CD4-positive, alpha-beta T cell treated with Interleukin-12 subunit alpha and Interleukin-12 subunit beta, for 1 hour (primary cell): ENCODE measurements around the gene BTBD17.

Experiments
- DNase-seq: peaks from one replicate; pipeline ENCODE4 v3.0.0-alpha.2; 2020

BTBD17 gene

GRCh38 chr17:74332763-74333283, 28.8 kb downstream of the BTBD17 start:
- no peak for DNase-seq

- DNase-seq, result no peak
These were observed 29.5 kb downstream of the BTBD17 start for GRCh38 chr17:74332017-74332650.

- no peak for DNase-seq
These were observed 31.2 kb downstream of the BTBD17 start for GRCh38 chr17:74330446-74330845.

DNA sequence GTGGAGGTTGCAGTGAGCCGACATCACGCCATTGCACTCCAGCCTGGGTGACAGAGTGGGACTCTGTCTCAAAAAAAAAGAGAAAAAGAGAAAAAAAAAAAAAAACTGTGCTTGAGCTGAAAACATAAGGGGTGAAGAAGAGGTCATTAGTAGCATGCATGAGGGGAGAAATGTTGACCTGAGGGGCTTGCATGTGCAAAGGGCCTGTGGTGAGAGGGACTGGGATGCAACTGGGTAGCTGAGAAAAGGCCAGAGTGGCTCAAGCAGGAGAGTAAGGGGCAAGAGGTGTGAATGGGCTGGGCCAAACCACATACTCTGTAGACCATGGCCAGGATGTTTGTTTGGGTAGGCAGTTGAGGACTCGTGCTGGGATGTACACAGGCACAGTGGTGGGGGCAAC, 32.3 kb downstream of the BTBD17 start:
- DNase-seq, result no peak

- DNase-seq, result no peak
These were observed 33.2 kb downstream of the BTBD17 start for GRCh38 chr17:74328487-74328886.

DNA sequence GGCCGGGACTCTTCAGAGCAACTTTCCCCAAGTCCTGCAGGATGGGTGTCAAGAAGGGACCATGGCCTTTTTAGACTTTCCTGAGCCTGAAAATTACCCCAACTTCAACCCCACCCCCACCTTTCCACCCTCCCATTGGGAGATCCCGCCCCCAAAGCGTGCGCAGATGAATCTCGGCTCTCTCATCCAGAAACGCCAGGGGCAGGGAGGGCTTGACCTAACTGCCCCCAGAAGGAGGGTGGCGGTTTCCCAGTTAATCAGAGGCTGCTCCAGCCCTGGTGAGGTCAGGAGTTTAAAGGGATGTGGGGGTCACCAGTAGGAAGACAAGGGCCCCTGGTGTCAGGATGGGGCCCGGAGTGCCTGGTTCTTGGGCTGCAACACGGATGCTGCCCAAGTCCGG, 35.2 kb downstream of the BTBD17 start:
- DNase-seq, result no peak

GRCh38 chr17:74325743-74326379, 35.8 kb downstream of the BTBD17 start, which contains the start of gene KIF19:
KIF19 (plus strand) TSS chr17:74326226; CDS start chr17:74326350, 124 bp downstream.
- peak; percentile 69 for DNase-seq

GRCh38 chr17:74325376-74325742, 36.3 kb downstream of the BTBD17 start:
- peak; percentile 8 for DNase-seq

GRCh38 chr17:74324521-74324920, 37.1 kb downstream of the BTBD17 start:
- DNase-seq, result no peak

DNA sequence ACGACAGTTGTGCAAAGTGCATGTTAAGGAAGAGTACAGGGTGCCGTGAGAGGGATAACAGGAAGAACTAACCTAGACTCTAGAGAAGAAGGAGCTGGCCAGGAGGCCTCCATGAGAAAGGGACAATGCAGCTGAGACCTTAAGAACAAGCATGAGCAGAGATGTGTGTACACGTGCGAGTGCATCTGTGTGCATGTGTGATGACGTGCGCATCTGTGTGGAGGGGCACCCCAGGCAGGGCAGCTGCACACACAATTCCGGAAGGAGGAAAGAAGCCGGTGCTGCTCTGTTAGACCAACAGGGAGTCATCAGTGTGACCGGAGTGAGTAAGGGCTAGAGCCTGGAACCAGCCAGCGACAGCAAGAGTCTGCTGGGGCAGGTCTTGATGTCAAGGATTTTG, 43.3 kb downstream of the BTBD17 start:
- no peak for DNase-seq

DNA sequence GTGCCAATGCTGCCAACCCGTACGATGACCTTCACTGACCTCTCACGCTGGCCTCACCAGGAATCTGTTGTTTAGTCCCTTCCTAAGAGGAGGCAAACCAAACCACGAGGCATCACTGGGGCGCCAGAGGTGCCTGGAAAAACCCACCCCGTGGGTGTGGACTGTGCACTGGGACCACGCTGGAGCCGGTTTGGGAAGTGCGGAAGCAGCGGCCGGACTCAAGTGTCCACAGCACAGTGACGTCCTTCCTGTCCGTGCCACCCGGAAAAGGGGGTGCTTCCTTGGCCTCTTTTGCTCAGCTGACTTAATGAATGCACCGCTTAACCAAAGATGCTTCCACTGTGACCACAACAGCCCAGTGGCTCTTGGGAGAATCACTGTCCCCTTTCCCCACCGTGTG, 44.6 kb downstream of the BTBD17 start:
- no peak for DNase-seq

GRCh38 chr17:74316220-74316619, 45.4 kb downstream of the BTBD17 start:
- DNase-seq, result no peak

DNA sequence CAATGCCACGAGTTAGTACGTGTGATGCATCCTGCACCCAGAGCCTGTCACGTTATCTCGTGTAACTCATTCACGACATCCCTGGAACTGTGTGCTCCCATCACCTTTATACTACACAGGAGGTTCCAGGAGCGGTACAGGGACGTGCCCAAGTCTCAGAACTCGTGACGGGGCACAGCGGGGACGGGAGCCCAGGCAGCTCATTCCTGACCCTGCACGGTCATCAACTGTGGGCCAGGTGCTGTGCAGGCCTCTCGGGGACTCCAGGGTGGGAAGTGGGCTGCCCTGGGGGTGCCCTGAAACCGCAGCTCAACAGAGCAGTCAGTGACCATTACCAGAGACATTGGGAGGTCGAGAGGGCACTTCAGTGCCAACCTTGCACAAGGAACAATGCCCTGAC, 46.8 kb downstream of the BTBD17 start:
- no peak for DNase-seq

GRCh38 chr17:74309902-74310301, 51.8 kb downstream of the BTBD17 start:
- DNase-seq, result no peak

DNA sequence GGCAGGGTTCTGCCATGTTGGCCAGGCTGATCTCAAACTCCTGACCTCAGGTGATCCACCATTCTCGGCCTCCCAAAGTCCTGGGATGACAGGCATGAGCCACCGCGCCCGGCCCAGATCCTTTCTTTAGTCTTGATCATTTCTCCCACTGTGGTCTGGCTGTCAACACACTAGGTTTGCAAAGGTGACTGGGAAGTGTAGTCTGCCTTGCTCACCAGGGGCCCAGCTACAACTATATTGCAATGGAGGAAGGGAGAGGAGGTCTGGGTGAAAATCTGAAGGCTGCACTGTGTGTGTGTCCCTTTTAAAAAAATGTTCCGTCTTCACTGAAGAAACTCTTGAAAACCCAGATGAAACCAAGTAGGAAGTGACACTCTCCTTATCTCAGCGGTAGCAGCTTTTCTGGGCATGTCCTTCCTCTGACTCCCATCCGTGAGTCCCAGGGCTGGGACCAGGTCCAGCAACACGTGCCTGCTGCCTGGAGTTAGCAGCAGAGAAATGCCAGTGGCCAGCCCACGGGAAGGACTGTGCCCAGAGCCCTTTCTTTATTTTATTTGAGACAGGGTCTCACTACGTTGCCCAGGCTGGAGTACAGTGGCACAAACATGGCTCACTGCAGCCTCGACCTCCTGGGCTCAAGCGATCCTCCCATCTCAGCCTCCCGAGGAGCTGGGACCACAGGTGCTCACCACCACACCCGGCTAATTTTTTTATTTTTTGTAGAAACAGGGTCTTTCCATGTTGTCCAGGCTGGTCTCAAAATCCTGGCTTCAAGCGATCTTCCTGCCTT, 53.5 kb downstream of the BTBD17 start:
- DNase-seq, result no peak
